Eye (tissue), 1 donor: ENCODE results near the gene GRAMD1A.

Experiments used
- DNase-seq: peaks from one replicate; pipeline ENCODE4 v3.0.0-alpha.2; 2015

Gene GRAMD1A

GRCh38 chr19:35056513-35057063, 56.5 kb downstream of the GRAMD1A start:
- no peak for DNase-seq

- DNase-seq, result no peak
Measured at GRCh38 chr19:35058370-35058769, 58.2 kb downstream of the GRAMD1A start.

GRCh38 chr19:35059006-35059798, 59.1 kb downstream of the GRAMD1A start:
- no peak for DNase-seq

- no peak for DNase-seq
Measured at GRCh38 chr19:35059799-35060091, 59.6 kb downstream of the GRAMD1A start.

GRCh38 chr19:35060160-35060855, 60.2 kb downstream of the GRAMD1A start:
- DNase-seq, result no peak

GRCh38 chr19:35061583-35062373, 61.7 kb downstream of the GRAMD1A start:
- DNase-seq, result no peak

- DNase-seq, result no peak
Measured at GRCh38 chr19:35062942-35063341, 62.8 kb downstream of the GRAMD1A start.

GRCh38 chr19:35063940-35064818, 64.1 kb downstream of the GRAMD1A start:
- no peak for DNase-seq

GRCh38 chr19:35065574-35065973, 65.5 kb downstream of the GRAMD1A start:
- no peak for DNase-seq

- no peak for DNase-seq
Measured at GRCh38 chr19:35066121-35066520, 66.0 kb downstream of the GRAMD1A start.

GRCh38 chr19:35066691-35067563, 66.8 kb downstream of the GRAMD1A start:
- peak; percentile 94 for DNase-seq

- no peak for DNase-seq
Measured at GRCh38 chr19:35068941-35069634, 69.0 kb downstream of the GRAMD1A start.

GRCh38 chr19:35069696-35070095, 69.6 kb downstream of the GRAMD1A start:
- DNase-seq, result peak; percentile 36

GRCh38 chr19:35070471-35070870, 70.3 kb downstream of the GRAMD1A start:
- DNase-seq, result no peak

GRCh38 chr19:35073516-35073915, 73.4 kb downstream of the GRAMD1A start:
- DNase-seq, result no peak

- DNase-seq, result no peak
Measured at GRCh38 chr19:35073941-35074340, 73.8 kb downstream of the GRAMD1A start.

- DNase-seq, result no peak
Measured at GRCh38 chr19:35074426-35075201, 74.5 kb downstream of the GRAMD1A start.

- DNase-seq, result no peak
Measured at GRCh38 chr19:35075202-35076025, 75.3 kb downstream of the GRAMD1A start.

GRCh38 chr19:35076026-35076370, 75.9 kb downstream of the GRAMD1A start:
- no peak for DNase-seq
